GM21367 (cell line): Measurements from ENCODE around the gene PIBF1.

Source experiments
- ATAC-seq: cut with Tn5 transposase; IDR thresholded peaks from one replicate; pipeline ENCODE4 v1.9.1; 2021; ENCODE audit not compliant: unreplicated experiment

The PIBF1 gene

DNA sequence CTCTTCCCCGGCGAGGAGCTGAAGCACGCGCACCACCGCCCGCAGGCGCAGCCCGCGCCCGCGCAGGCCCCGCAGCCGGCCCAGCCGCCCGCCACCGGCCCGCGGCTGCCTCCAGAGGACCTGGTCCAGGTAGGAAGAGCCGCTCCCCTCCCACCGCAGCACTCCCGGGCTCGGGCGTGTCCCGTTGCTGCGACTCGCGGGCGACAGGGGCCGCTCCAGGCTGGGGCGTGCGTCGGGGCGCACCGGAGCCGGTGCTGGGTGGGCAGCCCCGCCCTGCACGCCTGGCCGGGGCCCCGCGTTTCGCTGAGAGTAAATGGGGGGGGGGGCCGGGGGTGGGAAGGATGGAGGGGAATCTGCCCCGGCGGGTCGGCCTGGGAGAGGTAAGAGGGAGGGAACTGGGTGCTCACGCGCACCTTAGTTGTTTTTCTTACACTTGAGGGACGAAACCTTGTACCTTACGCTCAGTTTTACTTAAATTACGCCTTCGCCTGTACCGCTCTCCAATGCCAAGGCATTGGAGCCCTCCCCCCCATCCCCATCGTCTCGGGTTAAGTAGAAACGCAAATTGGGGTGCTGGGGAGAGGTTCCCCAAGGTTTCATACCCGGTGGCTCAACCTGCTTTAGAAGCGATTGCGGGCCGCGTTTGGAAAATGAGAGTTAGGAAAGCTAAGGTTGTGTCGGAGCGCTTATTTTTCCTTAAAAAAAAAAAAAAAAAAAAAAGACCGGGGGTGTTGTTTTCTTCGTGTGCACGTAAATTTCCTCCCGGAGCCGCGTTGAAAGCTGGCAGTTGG, 277.7 kb downstream of the PIBF1 start:
- ATAC-seq: peak; percentile 39

DNA sequence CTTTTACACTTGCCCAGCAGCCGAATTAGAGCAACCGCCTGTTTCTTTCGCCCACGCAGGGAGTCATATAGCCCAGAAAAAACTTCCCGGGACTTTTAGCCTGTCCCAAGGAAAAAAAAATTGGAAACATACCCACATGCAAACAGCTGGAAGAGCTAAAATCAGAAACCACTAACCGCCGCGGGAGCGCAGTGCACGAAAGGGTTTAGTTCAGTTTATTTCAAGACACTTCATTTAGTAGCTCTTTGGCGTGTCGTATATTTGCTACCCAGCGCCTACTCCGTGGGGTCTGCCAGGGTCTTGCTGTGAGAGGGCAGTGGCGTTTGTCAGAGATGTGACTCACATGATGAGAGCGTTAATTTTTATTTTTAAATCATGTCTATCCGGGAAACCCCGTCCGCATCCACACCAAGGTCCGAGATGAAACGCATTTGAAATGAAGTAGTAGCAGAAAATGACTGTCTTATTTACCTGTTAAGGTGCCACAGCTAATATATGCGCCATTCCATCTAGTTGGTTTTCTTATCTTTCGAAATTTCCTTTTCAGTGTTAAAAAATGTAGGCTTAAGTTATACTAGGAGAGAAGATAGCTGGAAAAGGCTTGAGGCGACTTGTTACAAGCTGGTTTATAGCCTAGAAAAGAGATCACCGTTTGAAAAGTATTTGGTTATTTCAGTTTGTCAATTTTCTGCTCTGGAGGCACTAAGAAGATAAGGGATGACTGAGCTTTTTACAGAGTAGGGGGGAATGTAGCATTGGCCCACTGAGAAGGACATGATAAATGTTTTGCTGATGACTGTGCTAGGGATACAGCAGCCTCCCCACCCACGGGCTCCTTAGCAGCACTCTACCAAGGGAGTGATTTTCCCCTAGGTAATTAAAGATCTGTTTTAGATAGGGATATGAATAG, 278.6 kb downstream of the PIBF1 start:
- ATAC-seq: no peak

DNA sequence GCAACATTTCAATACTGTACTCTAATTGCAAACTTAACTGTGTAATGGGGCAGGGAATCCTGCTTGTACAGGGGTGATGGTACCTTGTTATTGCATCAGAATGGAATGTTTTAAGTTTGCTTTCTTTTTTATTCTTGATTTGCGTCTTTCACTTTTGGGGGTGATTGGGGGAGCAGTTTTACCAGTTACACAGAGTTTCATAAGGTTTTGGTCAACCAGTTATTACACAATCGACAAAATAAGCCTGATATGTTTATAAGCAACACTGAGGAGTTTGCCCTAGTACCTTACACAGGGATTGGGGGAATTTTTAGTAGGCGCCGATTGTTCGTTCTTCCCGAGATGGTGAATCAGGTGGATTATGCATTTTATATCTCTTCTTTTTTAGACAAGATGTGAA, 279.5 kb downstream of the PIBF1 start:
- ATAC-seq: no peak

DNA sequence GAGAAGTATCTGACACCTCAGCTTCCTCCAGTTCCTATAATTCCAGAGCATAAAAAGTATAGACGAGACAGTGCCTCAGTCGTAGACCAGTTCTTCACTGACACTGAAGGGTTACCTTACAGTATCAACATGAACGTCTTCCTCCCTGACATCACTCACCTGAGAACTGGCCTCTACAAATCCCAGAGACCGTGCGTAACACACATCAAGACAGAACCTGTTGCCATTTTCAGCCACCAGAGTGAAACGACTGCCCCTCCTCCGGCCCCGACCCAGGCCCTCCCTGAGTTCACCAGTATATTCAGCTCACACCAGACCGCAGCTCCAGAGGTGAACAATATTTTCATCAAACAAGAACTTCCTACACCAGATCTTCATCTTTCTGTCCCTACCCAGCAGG, 279.9 kb downstream of the PIBF1 start:
- ATAC-seq: no peak

DNA sequence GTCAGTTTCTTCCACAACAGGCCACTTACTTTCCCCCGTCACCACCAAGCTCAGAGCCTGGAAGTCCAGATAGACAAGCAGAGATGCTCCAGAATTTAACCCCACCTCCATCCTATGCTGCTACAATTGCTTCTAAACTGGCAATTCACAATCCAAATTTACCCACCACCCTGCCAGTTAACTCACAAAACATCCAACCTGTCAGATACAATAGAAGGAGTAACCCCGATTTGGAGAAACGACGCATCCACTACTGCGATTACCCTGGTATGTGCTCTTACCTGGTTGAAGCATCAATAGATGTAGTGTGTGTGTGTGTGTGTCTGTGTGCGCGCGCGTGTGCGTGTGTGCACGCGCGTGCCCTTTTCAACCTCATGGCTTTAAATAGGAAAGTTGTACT, 280.5 kb downstream of the PIBF1 start:
- no peak for ATAC-seq

DNA sequence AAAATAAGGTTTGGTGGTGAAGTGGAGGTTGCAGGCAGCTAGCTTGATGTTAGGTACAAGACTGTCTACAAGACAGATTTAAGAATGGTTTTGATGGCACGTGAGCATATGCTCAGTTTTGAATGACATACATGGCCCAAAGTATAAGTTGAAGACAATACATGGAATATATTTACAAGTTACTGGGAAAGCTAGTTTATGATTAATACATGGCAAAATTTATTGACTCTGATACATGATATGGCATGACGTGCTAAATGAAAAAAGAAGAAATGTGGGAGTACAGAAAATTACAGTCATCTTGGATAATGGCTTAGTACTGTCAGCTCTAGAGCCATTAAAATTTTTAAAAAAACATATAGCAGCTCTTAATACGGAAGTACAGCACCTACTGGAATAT, 281.2 kb downstream of the PIBF1 start:
- ATAC-seq: no peak

DNA sequence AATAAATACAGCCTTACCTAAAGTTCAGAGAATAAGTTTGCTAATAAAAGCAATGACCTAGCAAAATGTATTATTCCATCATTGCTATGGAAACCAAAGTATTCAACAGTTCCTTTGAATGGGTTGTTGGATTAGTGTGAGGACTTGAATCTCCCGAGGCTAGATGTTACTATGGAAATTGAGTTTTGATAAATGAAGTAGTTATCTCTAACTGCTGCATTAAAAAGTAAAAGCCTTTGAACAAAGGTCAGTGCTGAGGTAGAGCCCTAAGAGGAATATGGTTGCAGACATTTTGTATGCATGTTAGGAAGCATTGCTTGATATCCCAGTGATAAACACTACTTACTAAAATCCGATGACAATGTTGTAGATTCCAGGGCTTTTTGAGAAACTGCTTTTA, 283.1 kb downstream of the PIBF1 start:
- no peak for ATAC-seq

DNA sequence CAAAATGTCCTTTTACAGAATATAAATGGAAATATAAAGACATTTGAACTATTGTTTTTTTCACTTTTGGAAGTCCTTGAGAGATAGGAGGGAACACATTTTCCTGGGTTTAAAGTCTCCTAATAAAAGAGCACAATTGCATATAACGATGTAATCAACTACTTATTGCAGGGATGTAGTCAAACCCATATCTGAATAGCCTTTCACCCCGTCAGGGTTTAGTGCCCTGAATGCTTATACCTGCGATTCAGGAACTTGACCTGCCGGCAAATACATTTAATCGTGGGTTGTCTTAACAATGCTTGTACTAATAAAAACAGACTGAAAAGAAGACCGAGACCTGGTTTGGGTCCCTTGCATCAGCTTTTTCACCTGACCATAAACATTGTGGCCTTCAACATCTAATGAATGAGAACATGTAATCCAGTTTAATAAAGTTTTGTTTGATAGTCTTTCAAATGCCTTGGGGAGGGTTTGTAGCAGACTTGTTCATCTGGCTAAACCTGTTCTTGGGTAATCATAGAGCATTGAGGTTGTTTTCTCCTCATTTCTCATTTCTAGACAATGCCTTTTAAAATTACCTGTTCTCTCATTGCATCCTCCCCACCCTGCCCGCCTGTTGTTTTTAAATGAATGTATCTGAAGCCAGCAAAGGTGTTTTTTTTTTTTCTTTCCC, 283.9 kb downstream of the PIBF1 start:
- no peak for ATAC-seq
